NCI-H524 (cell line): ENCODE data around the gene ZNF385A.
A peak's percentile ranks its signal among the peaks of the same experiment; 100 is the strongest.

Experiments
- DNase-seq, 2 experiments: peaks; one replicate each; lab custom pipeline; 2025; lab: John Stamatoyannopoulos, UW

The ZNF385A gene

GRCh38 chr12:54373649-54374561 lies 10.6 kb downstream of the ZNF385A start:
- no peak for DNase-seq

- DNase-seq = no peak
These were observed 12.3 kb downstream of the ZNF385A start for GRCh38 chr12:54372113-54372806.

GRCh38 chr12:54371328-54372112 lies 13.0 kb downstream of the ZNF385A start:
- DNase-seq = peak in 1 of 2 experiments; percentile 14

GRCh38 chr12:54370171-54370730 lies 14.3 kb downstream of the ZNF385A start:
- no peak for DNase-seq

- no peak for DNase-seq
These were observed 14.9 kb downstream of the ZNF385A start for GRCh38 chr12:54369597-54370131.

GRCh38 chr12:54368709-54369596 lies 15.6 kb downstream of the ZNF385A start:
- DNase-seq = peak; percentile 57 to 82

GRCh38 chr12:54368025-54368708 lies 16.4 kb downstream of the ZNF385A start:
- no peak for DNase-seq

- no peak for DNase-seq
These were observed 20.1 kb downstream of the ZNF385A start, which contains the start of gene GPR84 for GRCh38 chr12:54364413-54364812. GPR84 (minus strand) TSS chr12:54364486; CDS start chr12:54363851, 635 bp downstream.

- DNase-seq = no peak
These were observed 20.9 kb downstream of the ZNF385A start for GRCh38 chr12:54363618-54364017.

- no peak for DNase-seq
These were observed 21.5 kb downstream of the ZNF385A start for GRCh38 chr12:54363047-54363446.

- peak; percentile 71 to 83 for DNase-seq
These were observed 23.6 kb downstream of the ZNF385A start for GRCh38 chr12:54360717-54361456.

- DNase-seq = no peak
These were observed 24.7 kb downstream of the ZNF385A start for GRCh38 chr12:54359762-54360351.

GRCh38 chr12:54358945-54359761 lies 25.4 kb downstream of the ZNF385A start:
- peak; percentile 99 for DNase-seq

GRCh38 chr12:54358191-54358944 lies 26.2 kb downstream of the ZNF385A start:
- peak in 1 of 2 experiments; percentile 37 for DNase-seq

- no peak for DNase-seq
These were observed 26.9 kb downstream of the ZNF385A start for GRCh38 chr12:54357506-54358190.

- peak; percentile 29 to 68 for DNase-seq
These were observed 27.6 kb downstream of the ZNF385A start for GRCh38 chr12:54356951-54357356.

GRCh38 chr12:54356228-54356627 lies 28.3 kb downstream of the ZNF385A start:
- no peak for DNase-seq
